Left ventricle myocardium superior (tissue), 1 donor: Measurements from ENCODE around the gene HDGF. TPM values are rescaled to one million over a fixed set of nuclear protein-coding genes. Genes with fewer than 3 reads are reported as not detected.

ENCODE experiments used
- ATAC-seq: fragments of 200-7000 bp; cut with Tn5 transposase; one replicate; pipeline ENCODE4 v1.9.1; 2020; ENCODE audit warnings: mild to moderate bottlenecking, moderate library complexity
- DNase-seq: peaks from one replicate; pipeline ENCODE4 v3.0.0-alpha.2; 2020
- intact Hi-C: fragments of 100-400 bp; cut with micrococcal nuclease; formaldehyde crosslinking; loops from one replicate; pipeline ENCODE4 v1.11.0; 2022
- total RNA-seq: library from RNA; stranded (reverse); fragmentation: NEBNext Ultra II Directional; extraction: Animal tissue kit (Norgen Biotek cat#: 25700); gene quantifications from one replicate; pipeline ENCODE4 v1.2.1, GENCODE V29; 2021
- donor health status: DM: no; HTN: yes; CAD: no; lungs with severe emphysema.

HDGF gene
- total RNA-seq, 1 donor from 2014 or later = 185 TPM

- ATAC-seq = no peak
- no peak for DNase-seq
- intact Hi-C loops = no loop called here
Observed at GRCh38 chr1:156738407-156738806, 13.1 kb downstream of the HDGF start.

- DNase-seq (no peak), ATAC-seq (no peak)
- intact Hi-C loops = no loop called here
Observed at GRCh38 chr1:156733989-156734584, 17.4 kb downstream of the HDGF start.

- ATAC-seq = peak; percentile 93
- intact Hi-C loops = loop anchor here (5.0 kb wide), 1 partner anchor 38 kb away; the partner anchor contains the start of gene PRCC
Observed at GRCh38 chr1:156728599-156729462, 22.6 kb downstream of the HDGF start, which contains the start of gene ISG20L2. ISG20L2 (minus strand) TSS chr1:156728766; CDS start chr1:156727652, 1,114 bp downstream.

GRCh38 chr1:156727926-156728598 is 23.4 kb downstream of the HDGF start, which contains the start of gene METTL25B:
METTL25B (plus strand) TSS chr1:156728469; CDS start chr1:156729105, 636 bp downstream.
- peak; percentile 79 for ATAC-seq
- intact Hi-C loops = loop anchor here (5.0 kb wide), 1 partner anchor 39 kb away; the partner anchor contains the start of gene PRCC
- peak; percentile 88 for DNase-seq

More at GRCh38 chr1:156728599-156729462, 22.6 kb downstream of the HDGF start, which contains the start of gene ISG20L2:
- peak; percentile 98 for DNase-seq

- ATAC-seq (no peak), DNase-seq (no peak)
- intact Hi-C loops = loop anchor here (5.0 kb wide), 1 partner anchor 40 kb away; the partner anchor contains the start of gene PRCC
Observed at GRCh38 chr1:156727492-156727891, 24.0 kb downstream of the HDGF start.

- ATAC-seq = no peak
- intact Hi-C loops = loop anchor here (5.0 kb wide), 1 partner anchor 41 kb away; the partner anchor contains the start of gene PRCC
Observed at GRCh38 chr1:156726549-156727226, 24.8 kb downstream of the HDGF start.

GRCh38 chr1:156725683-156726280 is 25.7 kb downstream of the HDGF start:
- ATAC-seq = peak; percentile 73
- DNase-seq = peak; percentile 94
- intact Hi-C loops = loop anchor here (1.0 to 5.0 kb wide), 2 partner anchors 36 to 42 kb away; partner anchors contain the start of gene PRCC

More at GRCh38 chr1:156726549-156727226, 24.8 kb downstream of the HDGF start:
- DNase-seq = no peak

GRCh38 chr1:156721535-156721934 is 29.9 kb downstream of the HDGF start:
- intact Hi-C loops = no loop called here
- DNase-seq (no peak), ATAC-seq (no peak)

GRCh38 chr1:156721131-156721530 is 30.3 kb downstream of the HDGF start:
- DNase-seq (no peak), ATAC-seq (no peak)
- intact Hi-C loops = no loop called here

- no peak for DNase-seq
- ATAC-seq = no peak
- intact Hi-C loops = no loop called here
Observed at GRCh38 chr1:156717351-156717750, 34.1 kb downstream of the HDGF start.

GRCh38 chr1:156714830-156715229 is 36.6 kb downstream of the HDGF start:
- intact Hi-C loops = no loop called here
- DNase-seq (no peak), ATAC-seq (no peak)

- ATAC-seq (no peak), DNase-seq (no peak)
- intact Hi-C loops = no loop called here
Observed at GRCh38 chr1:156712626-156713025, 38.8 kb downstream of the HDGF start.

- no peak for DNase-seq
- intact Hi-C loops = no loop called here
- no peak for ATAC-seq
Observed at GRCh38 chr1:156711011-156711817, 40.3 kb downstream of the HDGF start.

- ATAC-seq (peak; percentile 74), DNase-seq (peak; percentile 77)
- intact Hi-C loops = no loop called here
Observed at GRCh38 chr1:156709757-156710489, 41.6 kb downstream of the HDGF start.

GRCh38 chr1:156709031-156709430 is 42.4 kb downstream of the HDGF start:
- intact Hi-C loops = no loop called here
- DNase-seq (no peak), ATAC-seq (no peak)

- intact Hi-C loops = no loop called here
- ATAC-seq (no peak), DNase-seq (no peak)
Observed at GRCh38 chr1:156708218-156708661, 43.2 kb downstream of the HDGF start.
